PFSK-1 (cell line): ENCODE data around the gene DRG2.

Experiments
- FOXP2 ChIP-seq: optimal IDR thresholded peaks from 2 replicates; pipeline ENCODE3; 2011; ENCODE audit warnings: borderline replicate concordance, control low read depth, inconsistent platforms; ENCODE audit not compliant: insufficient read depth; ENCODE audit errors: extremely low read length, extremely low read depth
- POLR2AphosphoS5 ChIP-seq: IDR thresholded peaks from 2 replicates; pipeline ENCODE4 v1.6.1; 2012; ENCODE audit warnings: low read depth, mild to moderate bottlenecking, control low read depth, low read length, moderate library complexity
- SIN3A ChIP-seq: IDR thresholded peaks from 2 replicates; pipeline ENCODE4 v1.6.1; 2012; ENCODE audit warnings: mild to moderate bottlenecking, low read length, moderate library complexity, borderline replicate concordance; ENCODE audit not compliant: insufficient read depth
- TAF1 ChIP-seq: IDR thresholded peaks from 2 replicates; pipeline ENCODE4 v1.6.1; 2012; ENCODE audit warnings: low read length, control low read depth, borderline replicate concordance; ENCODE audit not compliant: insufficient read depth
- TF ChIP-seq, protein P1 (sequence below), 2 experiments: IDR thresholded peaks; 2 replicates each; pipeline versions ENCODE4 v1.6.1 to v1.8.0; 2011 to 2012; ENCODE audit warnings: low read depth in 2 of 2, low read length in 2 of 2, control low read depth in 1 of 2, inconsistent platforms in 1 of 2, mild to moderate bottlenecking in 1 of 2, moderate library complexity in 1 of 2; ENCODE audit not compliant: insufficient read depth in 1 of 2

Gene DRG2

DNA sequence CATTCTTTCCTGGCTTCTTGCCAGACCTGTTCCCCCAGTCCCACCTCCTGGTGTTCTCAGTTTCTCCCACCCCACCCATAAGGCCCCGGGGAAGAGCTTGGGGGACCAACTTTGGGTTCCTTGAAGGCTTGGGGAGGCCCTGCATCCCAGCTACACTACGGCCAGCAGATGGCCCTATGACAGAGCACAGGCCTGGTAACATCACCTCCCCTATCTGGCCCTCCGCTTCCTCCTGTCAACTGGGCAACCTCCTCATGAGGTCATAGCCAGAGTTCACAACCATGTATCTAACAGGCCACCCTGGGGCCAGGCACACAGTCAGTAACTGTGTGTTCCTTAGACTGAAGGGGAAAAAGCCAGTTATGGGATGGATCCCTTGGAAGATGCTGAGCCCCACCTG lies 52.2 kb downstream of the DRG2 start:
- no peak for TF ChIP-seq SIN3A
- TF ChIP-seq TAF1 = no peak
- TF ChIP-seq, protein P1, sequence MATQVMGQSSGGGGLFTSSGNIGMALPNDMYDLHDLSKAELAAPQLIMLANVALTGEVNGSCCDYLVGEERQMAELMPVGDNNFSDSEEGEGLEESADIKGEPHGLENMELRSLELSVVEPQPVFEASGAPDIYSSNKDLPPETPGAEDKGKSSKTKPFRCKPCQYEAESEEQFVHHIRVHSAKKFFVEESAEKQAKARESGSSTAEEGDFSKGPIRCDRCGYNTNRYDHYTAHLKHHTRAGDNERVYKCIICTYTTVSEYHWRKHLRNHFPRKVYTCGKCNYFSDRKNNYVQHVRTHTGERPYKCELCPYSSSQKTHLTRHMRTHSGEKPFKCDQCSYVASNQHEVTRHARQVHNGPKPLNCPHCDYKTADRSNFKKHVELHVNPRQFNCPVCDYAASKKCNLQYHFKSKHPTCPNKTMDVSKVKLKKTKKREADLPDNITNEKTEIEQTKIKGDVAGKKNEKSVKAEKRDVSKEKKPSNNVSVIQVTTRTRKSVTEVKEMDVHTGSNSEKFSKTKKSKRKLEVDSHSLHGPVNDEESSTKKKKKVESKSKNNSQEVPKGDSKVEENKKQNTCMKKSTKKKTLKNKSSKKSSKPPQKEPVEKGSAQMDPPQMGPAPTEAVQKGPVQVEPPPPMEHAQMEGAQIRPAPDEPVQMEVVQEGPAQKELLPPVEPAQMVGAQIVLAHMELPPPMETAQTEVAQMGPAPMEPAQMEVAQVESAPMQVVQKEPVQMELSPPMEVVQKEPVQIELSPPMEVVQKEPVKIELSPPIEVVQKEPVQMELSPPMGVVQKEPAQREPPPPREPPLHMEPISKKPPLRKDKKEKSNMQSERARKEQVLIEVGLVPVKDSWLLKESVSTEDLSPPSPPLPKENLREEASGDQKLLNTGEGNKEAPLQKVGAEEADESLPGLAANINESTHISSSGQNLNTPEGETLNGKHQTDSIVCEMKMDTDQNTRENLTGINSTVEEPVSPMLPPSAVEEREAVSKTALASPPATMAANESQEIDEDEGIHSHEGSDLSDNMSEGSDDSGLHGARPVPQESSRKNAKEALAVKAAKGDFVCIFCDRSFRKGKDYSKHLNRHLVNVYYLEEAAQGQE (IDR thresholded peaks at IDR 0.05; ENCODE audit: insufficient read depth in 1 of 2, low read depth in 2 of 2, low read length in 2 of 2) = no peak
- TF ChIP-seq FOXP2 = no peak
- no peak for TF ChIP-seq POLR2AphosphoS5

DNA sequence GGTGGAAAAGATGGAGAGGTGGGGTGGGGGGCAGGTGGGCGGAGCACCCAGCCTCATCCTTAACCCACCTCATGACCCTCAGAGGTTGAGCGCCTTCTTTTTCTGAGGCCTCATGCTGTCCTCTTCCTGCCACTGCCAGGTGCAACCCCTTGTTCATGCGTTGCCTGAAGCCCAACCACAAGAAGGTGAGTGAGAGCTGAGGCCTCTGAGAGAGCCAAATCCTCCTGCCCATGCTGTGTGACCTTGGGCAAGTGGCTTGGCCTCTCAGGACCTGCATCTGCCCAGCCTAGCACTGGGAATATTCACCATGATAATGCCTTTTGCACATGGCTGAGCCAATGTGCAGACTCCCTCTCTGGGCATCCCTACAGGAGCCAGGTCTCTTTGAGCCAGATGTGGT lies 52.9 kb downstream of the DRG2 start:
- TF ChIP-seq TAF1 = no peak
- TF ChIP-seq, protein P1 (IDR thresholded peaks at IDR 0.05; ENCODE audit: insufficient read depth in 1 of 2, low read depth in 2 of 2, low read length in 2 of 2) = no peak
- TF ChIP-seq POLR2AphosphoS5 = no peak
- TF ChIP-seq SIN3A = no peak
- no peak for TF ChIP-seq FOXP2

DNA sequence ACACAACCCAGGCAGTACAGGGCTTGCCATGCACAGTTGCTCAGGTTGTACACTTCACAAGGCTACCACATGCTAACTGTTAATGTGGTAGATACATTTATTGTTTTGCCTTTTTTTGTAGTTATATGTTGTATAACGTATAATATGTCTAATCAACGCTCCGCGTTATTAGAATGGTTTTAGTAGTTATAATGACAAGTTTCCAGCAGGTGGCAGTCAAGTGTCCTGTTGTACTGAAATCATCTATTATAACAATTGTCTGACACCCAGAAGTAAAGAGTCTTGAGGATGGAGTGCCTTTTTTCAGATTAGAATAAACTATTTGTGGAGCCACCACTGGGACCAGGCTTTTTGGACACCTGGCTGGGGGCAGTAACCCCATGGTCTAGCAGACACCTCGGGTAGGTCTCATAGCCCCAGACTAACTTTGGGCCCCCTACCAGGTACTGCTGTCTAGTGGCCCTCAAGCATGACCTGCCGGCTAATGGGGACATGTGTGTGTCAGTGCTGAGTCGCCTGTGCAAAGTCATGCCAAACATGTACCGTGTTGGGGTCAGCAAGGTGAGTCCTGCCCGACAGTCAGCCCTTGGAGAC lies 53.6 kb downstream of the DRG2 start:
- TF ChIP-seq, protein P1 (IDR thresholded peaks at IDR 0.05; ENCODE audit: insufficient read depth in 1 of 2, low read depth in 2 of 2, low read length in 2 of 2) = no peak
- TF ChIP-seq SIN3A (no peak), FOXP2 (no peak), POLR2AphosphoS5 (no peak), TAF1 (no peak)

DNA sequence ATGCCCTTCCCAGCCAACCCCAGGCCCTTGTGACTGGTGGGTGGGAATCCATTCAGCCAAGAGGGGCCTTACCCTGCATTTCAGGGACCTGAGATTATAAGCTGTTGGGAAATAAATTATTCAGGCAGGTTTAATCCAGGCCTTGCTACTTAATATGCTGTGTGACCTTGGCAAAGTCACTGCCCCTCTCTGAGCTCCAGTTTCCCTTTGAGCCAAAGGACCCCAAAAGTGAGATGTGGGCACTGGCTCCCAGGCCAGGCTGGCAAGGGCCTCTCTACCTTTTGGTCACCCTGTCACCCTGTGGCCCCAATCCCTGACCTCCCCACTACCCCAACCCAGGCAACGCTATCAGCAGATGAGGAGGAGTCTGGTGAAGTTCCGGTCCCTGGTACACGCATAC lies 54.7 kb downstream of the DRG2 start:
- no peak for TF ChIP-seq POLR2AphosphoS5
- TF ChIP-seq FOXP2 = no peak
- TF ChIP-seq, protein P1 (IDR thresholded peaks at IDR 0.05; ENCODE audit: insufficient read depth in 1 of 2, low read depth in 2 of 2, low read length in 2 of 2) = no peak
- TF ChIP-seq SIN3A = no peak
- TF ChIP-seq TAF1 = no peak
